Heart right ventricle (tissue), 16 donors: ENCODE data around the gene PIM2. TPM values are rescaled to one million over a fixed set of nuclear protein-coding genes. Genes with fewer than 3 reads are reported as not detected.
A peak's percentile ranks its signal among the peaks of the same experiment; 100 is the strongest.

Experiments used
- ATAC-seq, 8 donors: fragments of 200-7000 bp; cut with Tn5 transposase; one replicate each; pipeline ENCODE4 v1.9.1; 2020; ENCODE audit warnings: mild to moderate bottlenecking in 8 of 8, moderate library complexity in 8 of 8, moderate number of reproducible peaks in 1 of 8
- DNase-seq, 2 donors: peaks; one replicate each; pipeline ENCODE4 v3.0.0-alpha.2; 2020
- H3K27ac ChIP-seq, 10 donors: fragments of 200-600 bp; sonication (generic) in 2 of 10; one replicate each; pipeline versions ENCODE4 v1.5.0 to v1.8.0; 2020 to 2022; ENCODE audit warnings: mild to moderate bottlenecking in 3 of 10
- H3K27me3 ChIP-seq, 7 donors: fragments of 200-600 bp; one replicate each; pipeline ENCODE4 v1.8.0; 2021 to 2022; ENCODE audit warnings: mild to moderate bottlenecking in 2 of 7
- H3K36me3 ChIP-seq, 9 donors: fragments of 200-600 bp; sonication (generic) in 1 of 9; one replicate each; pipeline versions ENCODE4 v1.5.0 to v1.8.0; 2020 to 2022; ENCODE audit warnings: mild to moderate bottlenecking in 2 of 9
- H3K4me1 ChIP-seq, 9 donors: fragments of 200-600 bp; sonication (generic) in 1 of 9; one replicate each; pipeline versions ENCODE4 v1.5.0 to v1.8.0; 2020 to 2022; ENCODE audit warnings: mild to moderate bottlenecking in 4 of 9
- H3K4me3 ChIP-seq, 10 donors: fragments of 200-600 bp; sonication (generic) in 2 of 10; one replicate each; pipeline versions ENCODE4 v1.5.0 to v1.8.0; 2020 to 2022; ENCODE audit warnings: mild to moderate bottlenecking in 7 of 10, moderate library complexity in 2 of 10
- H3K9me3 ChIP-seq, 11 donors: fragments of 200-600 bp in 10 of 11; sonication (generic) in 2 of 11; one replicate each; pipeline versions ENCODE4 v1.5.0 to v1.8.0; 2013 to 2022; ENCODE audit warnings: mild to moderate bottlenecking in 2 of 11, control low read depth in 1 of 11, moderate library complexity in 1 of 11
- CTCF ChIP-seq, 9 donors: fragments of 200-600 bp; sonication (generic) in 2 of 9; IDR thresholded peaks; one replicate each; pipeline versions ENCODE4 v1.5.0 to v1.8.0; 2021 to 2022; ENCODE audit warnings: antibody characterized with exemption in 9 of 9, mild to moderate bottlenecking in 5 of 9, moderate library complexity in 1 of 9
- WGBS, 2 donors: extraction: QIAGEN DNeasy Blood & Tissue Kit; methylation state at CpG; one replicate each; pipeline ENCODE4 v1.1.7; 2013; ENCODE audit warnings: inconsistent platforms in 1 of 2; 5-methylcytosine and 5-hydroxymethylcytosine counted together
- intact Hi-C, 10 donors: fragments of 100-400 bp; cut with DNase I; formaldehyde crosslinking; loops; one replicate each; pipeline versions ENCODE4 v1.11.1 to v1.14.2; 2022
- polyA plus RNA-seq, 2 donors: library from polyadenylated mRNA; stranded (reverse); fragments of 200-250 nt; gene quantifications; one replicate each; pipeline ENCODE4 v1.2.3, GENCODE V29; 2013
- total RNA-seq, 10 donors: library from RNA; stranded (reverse); fragmentation: NEBNext Ultra II Directional in 3 of 10; extraction: Animal tissue kit (Norgen Biotek cat#: 25700) in 3 of 10; gene quantifications; one replicate each; pipeline versions ENCODE4 v1.2.1 to v1.2.4, GENCODE V29; 2021 to 2023
- donor health status: Arrhythmogenic right ventricular cardiomyopathy.
- donor health status: ischemic (EF 13 %, LVEDD 7.1; RV severe dilation, severe dysfunction).
- donor health status: healthy with polysubstance abuse.
- donor health status: DM: no; HTN: yes; CAD: no.
- donor health status: DM: no; HTN: no; CAD: no.
- donor health status: ischemic (EF 25% LVEDD 6.9; RV normal size, moderate dysfunction).
- donor health status: ischemic (EF 25% LVEDD 5.7; RV mildly dilated, moderate dysfunction).
- donor health status: healthy.
- donor health status: DM: yes; HTN: yes; CAD: no.
- donor health status: Ischemic cardiomyopathy.
- donor health status: ischemic (EF 35%, LVEDD 5.7; RV mildly dilated, moderate dysfunction).
- donor health status: nonischemic (EF 11% LVEDD 7.7; RV severe dilation, severe dysfunction).
- donor health status: DM: yes; HTN: yes; CAD: no.
- donor health status: PGD.
- donor health status: ischemic (EF 29% LVEDD 5.4; RV normal size, mild dysfunction).
- donor health status: nonischemic (EF 23%, LVEDD 6.1; RV moderate dilation, normal function).

PIM2 gene
- total and polyA plus RNA-seq, 12 donors = 1.8 to 14.0 (median 3.3) TPM

- intact Hi-C loops = no loop called here
- Histone ChIP-seq H3K27ac (peak overlapping the region in 1 of 10 donors; percentile 34), H3K9me3 (no peaks in the 10 kb centered on the region), H3K36me3 (peaks cover 0 to 27% (median 0%) of the 10 kb centered on the region in 9 donors), H3K4me1 (peaks cover 0 to 43% (median 25%) of the 10 kb centered on the region in 9 donors), H3K4me3 (no peak overlapping the region), H3K27me3 (no peaks in the 10 kb centered on the region)
- whole genome bisulfite sequencing, 2 donors = 70 to 91% methylated on average over 2 of the region's 2 CpGs
- DNase-seq = no peak
- no peak for ATAC-seq
- no peak for TF ChIP-seq CTCF (IDR thresholded peaks at IDR 0.05)
Observed at GRCh38 chrX:48942895-48943294, 24.1 kb upstream of the PIM2 start.

GRCh38 chrX:48940404-48940955, 21.7 kb upstream of the PIM2 start:
- peaks cover 0 to 39% (median 0%) of the 10 kb centered on the region in 9 donors for H3K36me3 ChIP-seq
- H3K27ac ChIP-seq = peak overlapping the region in 1 of 10 donors; percentile 89
- ATAC-seq = no peak
- no peak for TF ChIP-seq CTCF (IDR thresholded peaks at IDR 0.05)
- H3K9me3 ChIP-seq = no peaks in the 10 kb centered on the region
- no peak for DNase-seq
- intact Hi-C loops = no loop called here
- WGBS, 2 donors = 84 to 94% methylated on average over 2 of the region's 2 CpGs
- H3K4me3 ChIP-seq = no peak overlapping the region
- H3K4me1 ChIP-seq = peaks cover 0 to 66% (median 18%) of the 10 kb centered on the region in 9 donors
- H3K27me3 ChIP-seq = no peaks in the 10 kb centered on the region

GRCh38 chrX:48939524-48940228, 20.9 kb upstream of the PIM2 start:
- 80 to 82% methylated on average over 3 of the region's 3 CpGs for WGBS, 2 donors
- no peak for DNase-seq
- no peak for TF ChIP-seq CTCF (IDR thresholded peaks at IDR 0.05)
- intact Hi-C loops = no loop called here
- no peak for ATAC-seq
- Histone ChIP-seq H3K27ac (peak overlapping the region in 2 of 10 donors; percentile 29 to 89), H3K36me3 (peaks cover 0 to 43% (median 0%) of the 10 kb centered on the region in 9 donors), H3K27me3 (no peaks in the 10 kb centered on the region), H3K4me3 (no peak overlapping the region), H3K9me3 (no peaks in the 10 kb centered on the region), H3K4me1 (peaks cover 0 to 74% (median 18%) of the 10 kb centered on the region in 9 donors)

- no peak for TF ChIP-seq CTCF (IDR thresholded peaks at IDR 0.05)
- WGBS, 2 donors = 78 to 82% methylated on average over 1 of the region's 1 CpG
- no peak for ATAC-seq
- peak overlapping the region in 2 of 10 donors; percentile 29 to 89 for H3K27ac ChIP-seq
- H3K4me1 ChIP-seq = peaks cover 0 to 74% (median 18%) of the 10 kb centered on the region in 9 donors
- intact Hi-C loops = no loop called here
- peaks cover 0 to 51% (median 0%) of the 10 kb centered on the region in 9 donors for H3K36me3 ChIP-seq
- no peak overlapping the region for H3K4me3 ChIP-seq
- no peaks in the 10 kb centered on the region for H3K27me3 ChIP-seq
- no peak for DNase-seq
- H3K9me3 ChIP-seq = no peaks in the 10 kb centered on the region
Observed at GRCh38 chrX:48938721-48939425, 20.0 kb upstream of the PIM2 start.
